ENCODE data around the gene SPNS1.
"Not testable (repeated sequence)": the region's sequence is repeated elsewhere in the genome, so short reads cannot be mapped to it uniquely, and the experiment has no call there.

SPNS1 gene

GRCh38 chr16:28958836-28959235 lies 15.7 kb upstream of the SPNS1 start:
- DNase-seq: no peak

DNA sequence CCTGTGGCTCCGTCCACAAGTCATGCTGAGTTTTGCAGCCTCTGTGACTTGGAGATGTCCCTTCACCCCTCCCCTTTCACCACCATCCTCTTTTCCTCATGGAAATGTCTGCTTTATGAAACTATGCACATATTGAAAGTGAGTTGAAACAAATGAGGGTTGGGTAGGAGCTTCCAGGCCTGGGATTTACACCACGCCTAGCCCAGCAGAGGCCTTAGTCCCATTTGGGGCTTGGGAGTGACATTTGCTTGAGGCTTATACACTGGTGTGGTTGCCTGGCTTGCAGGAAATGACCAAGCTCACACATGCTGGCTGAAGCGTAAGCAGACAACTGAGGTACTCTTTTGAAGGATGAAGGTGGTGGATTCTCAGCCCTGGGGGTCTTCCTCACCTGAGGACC lies 10.5 kb upstream of the SPNS1 start:
- no peak for DNase-seq

DNA sequence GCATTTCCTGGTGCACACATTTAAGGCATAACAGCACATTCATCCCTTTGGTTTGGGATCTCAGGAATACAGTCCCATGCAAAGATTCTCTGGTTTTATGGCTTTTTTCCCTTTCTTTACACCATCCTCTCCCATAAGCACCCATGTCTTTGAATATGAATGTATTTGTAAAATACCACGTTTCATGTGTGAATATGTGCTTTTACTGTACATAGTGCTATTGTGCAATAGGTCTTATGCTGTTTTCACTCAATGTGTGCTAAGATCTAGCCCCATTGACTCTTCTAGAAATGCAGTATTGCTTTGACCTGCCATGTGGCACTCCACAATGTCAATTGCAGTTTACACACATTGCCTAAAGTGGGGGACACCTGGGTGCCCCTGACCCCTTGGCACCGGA lies 10.1 kb upstream of the SPNS1 start:
- no peak for DNase-seq

DNA sequence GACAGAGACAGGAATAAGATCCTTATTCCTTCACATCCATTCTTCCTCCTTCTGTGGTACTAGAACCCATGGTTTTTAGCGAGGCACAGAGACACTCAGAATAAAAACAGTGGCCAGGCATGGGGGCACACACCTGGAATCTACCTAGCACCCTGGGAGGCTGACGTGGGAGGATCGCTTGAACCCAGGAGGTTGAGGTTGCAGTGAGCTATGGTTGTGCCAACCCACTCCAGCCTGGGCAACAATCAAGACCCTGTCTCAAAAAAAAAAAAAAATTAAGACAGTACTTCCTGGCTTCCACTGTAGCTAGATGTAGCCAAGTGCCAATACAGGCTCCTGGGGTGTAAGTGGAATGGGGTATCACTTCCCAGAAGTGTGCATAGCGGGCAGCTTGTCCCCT lies 7.4 kb upstream of the SPNS1 start:
- DNase-seq: no peak

- DNase-seq: not testable (repeated sequence)
These were observed 4.9 kb upstream of the SPNS1 start for GRCh38 chr16:28969696-28970095.

DNA sequence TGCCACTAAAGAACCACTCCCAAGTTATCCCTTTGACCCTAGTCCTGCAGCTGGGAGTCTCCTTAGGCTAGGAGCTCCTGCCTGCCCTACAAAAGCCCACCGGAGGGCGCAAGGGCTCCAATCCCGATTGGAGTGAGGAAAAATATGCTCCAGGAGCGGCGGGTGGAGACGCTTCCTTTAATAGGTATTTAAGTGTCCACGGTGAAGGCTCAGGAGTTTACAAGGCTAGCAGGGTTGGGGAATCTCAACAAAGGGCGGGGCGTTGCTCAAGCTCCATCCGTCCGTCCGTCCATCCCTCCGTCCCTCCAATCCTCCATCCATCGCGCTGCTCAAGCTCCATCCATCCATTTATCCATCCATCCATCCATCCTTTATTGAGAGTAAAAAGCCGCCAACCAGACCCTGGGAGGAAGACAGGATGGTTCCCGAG lies 556 bp upstream of the SPNS1 start:
- DNase-seq: no peak

DNA sequence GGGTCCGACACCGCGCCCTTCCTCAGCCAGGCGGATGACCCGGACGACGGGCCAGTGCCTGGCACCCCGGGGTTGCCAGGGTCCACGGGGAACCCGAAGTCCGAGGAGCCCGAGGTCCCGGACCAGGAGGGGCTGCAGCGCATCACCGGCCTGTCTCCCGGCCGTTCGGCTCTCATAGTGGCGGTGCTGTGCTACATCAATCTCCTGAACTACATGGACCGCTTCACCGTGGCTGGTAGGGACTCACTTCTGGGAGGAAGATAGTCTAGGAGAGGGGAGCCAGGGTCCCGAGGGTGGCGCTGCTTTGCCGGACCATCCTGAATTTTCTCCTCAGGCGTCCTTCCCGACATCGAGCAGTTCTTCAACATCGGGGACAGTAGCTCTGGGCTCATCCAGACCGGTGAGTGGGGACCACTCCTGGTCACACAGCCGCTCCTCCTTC lies 601 bp downstream of the SPNS1 start:
- no peak for DNase-seq

- no peak for DNase-seq
These were observed 3.4 kb downstream of the SPNS1 start for GRCh38 chr16:28977703-28978662.

GRCh38 chr16:28980330-28980729 lies 5.8 kb downstream of the SPNS1 start:
- not testable (repeated sequence) for DNase-seq

GRCh38 chr16:28980929-28981328 lies 6.4 kb downstream of the SPNS1 start:
- DNase-seq: no peak

GRCh38 chr16:28981517-28981916 lies 6.9 kb downstream of the SPNS1 start:
- DNase-seq: no peak

DNA sequence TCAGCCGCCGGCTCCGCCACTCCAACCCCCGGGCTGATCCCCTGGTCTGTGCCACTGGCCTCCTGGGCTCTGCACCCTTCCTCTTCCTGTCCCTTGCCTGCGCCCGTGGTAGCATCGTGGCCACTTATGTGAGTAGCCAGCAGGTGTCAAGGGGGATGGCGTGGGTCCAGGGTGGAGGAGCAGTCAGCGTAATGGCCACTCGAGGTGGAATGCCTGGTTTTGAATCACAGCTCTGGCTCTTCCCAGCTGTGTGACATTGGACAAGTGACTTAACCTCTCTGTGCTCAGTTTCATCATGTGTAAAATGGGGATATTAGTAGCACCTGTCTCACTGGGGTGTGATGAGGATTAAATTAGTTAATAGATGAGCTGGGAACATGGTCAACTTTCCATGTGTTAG lies 7.8 kb downstream of the SPNS1 start:
- no peak for DNase-seq

DNA sequence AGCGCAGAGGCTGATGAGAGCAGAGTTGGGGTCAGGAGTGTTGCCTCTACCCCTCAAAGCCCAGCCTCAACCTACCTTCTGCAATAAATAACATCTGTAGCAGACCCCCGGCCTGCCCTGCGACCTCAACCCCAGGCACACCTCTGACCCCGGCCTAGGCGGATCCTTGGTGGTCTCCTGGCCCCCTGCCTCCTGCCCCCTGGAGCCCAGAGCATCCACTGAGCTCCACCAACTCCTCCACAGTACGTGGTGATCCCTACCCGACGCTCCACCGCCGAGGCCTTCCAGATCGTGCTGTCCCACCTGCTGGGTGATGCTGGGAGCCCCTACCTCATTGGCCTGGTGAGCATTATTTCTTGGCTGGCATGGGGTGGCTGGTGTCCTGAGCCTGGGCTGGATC lies 8.4 kb downstream of the SPNS1 start:
- no peak for DNase-seq

DNA sequence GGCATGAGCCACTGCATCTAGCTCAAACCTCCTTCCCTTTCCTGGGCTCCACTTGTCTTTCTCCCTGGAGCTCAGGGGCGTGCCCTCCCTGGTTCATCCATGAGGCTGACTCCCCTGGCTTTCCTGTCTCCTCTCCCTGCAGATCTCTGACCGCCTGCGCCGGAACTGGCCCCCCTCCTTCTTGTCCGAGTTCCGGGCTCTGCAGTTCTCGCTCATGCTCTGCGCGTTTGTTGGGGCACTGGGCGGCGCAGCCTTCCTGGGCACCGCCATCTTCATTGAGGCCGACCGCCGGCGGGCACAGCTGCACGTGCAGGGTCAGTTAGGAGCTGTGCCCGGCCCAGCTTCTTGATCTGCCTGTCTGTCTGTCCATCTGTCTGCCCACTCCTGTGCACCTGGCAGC lies 9.1 kb downstream of the SPNS1 start:
- no peak for DNase-seq

- DNase-seq: no peak
These were observed 9.5 kb downstream of the SPNS1 start for GRCh38 chr16:28984091-28984490.

DNA sequence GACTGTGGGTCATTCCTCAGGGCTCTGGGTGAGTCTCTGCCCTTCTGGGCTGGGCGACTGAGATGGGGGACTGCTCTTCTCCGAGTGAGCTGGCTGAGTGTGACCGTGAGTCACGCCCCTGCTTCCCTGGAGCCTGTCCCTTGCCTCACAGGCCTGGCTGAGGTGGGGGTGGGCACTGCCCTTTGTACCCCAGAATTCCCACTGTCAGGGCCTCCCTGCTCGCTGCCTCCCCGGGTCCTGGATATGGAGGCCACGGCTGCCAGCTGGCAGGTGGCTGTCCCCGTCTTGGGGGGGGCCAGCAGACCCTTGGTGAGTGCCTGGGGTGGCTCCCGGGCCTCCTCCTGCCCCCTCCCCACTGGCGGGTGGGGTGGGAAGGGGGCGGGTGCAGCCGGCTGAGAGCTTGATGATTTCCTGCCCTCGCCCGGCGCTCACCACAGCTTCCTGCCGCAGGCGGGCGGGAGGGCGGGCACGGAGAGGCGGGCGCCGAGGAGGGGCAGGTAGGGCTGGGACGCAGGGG lies 10.1 kb downstream of the SPNS1 start, which contains the start of gene LAT:
TSS of gene LAT (plus strand) at position 434 of the 517 bp plus-strand sequence. CDS start 366 bp downstream, outside the sequence.
- peak; percentile 84 for DNase-seq

- no peak for DNase-seq
These were observed 10.8 kb downstream of the SPNS1 start for GRCh38 chr16:28985211-28986041.

GRCh38 chr16:28986046-28986445 lies 11.5 kb downstream of the SPNS1 start:
- no peak for DNase-seq

GRCh38 chr16:28986492-28986891 lies 11.9 kb downstream of the SPNS1 start:
- no peak for DNase-seq

DNA sequence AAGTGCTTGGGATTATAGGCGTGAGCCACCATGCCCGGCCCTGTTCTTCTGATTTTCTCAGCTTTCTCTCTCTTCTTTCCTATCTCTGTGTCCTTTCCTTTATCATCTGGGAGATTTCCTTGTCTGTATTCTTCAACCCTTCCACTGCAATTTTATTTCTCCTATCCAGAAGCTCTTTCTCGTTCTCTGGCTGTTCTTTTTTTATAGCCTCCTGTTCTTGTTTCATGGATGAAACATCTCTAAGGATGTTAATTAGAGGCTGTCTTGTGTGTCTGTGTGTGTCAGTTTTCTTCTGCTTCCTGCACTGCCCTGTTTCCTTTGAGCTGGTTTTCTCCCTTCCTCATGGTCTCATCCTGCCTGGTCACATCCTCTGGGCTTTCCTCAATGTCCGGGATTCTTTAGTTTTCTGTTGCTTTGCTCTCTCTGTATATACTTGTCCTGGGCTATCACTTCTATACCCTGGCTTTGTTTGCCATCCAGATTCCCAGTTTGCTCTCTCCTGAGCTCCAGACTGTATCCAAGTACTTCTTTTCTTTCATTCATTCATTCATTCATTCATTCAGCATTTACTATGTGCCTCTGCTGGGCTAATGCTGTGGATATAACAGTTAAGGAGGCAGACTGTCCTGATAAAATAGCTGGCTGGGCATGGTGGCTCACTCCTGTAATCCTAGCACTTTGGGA lies 12.7 kb downstream of the SPNS1 start:
- DNase-seq: no peak

- no peak for DNase-seq
These were observed 14.8 kb downstream of the SPNS1 start for GRCh38 chr16:28989363-28989762.

- peak; percentile 43 for DNase-seq
These were observed 15.9 kb downstream of the SPNS1 start for GRCh38 chr16:28990375-28991040.

All from activated effector memory CD4-positive, alpha-beta T cell treated with Interleukin-2 at 50 U/mL for 16 hours (primary cell).